ENCODE data around the gene YPEL5. TPM values are rescaled to one million over a fixed set of nuclear protein-coding genes. Genes with fewer than 3 reads are reported as not detected.

The YPEL5 gene
- total RNA-seq, 6 donors from 2014 or later, result 51.9 to 107 (median 85.8) TPM

- Histone ChIP-seq H3K36me3 (no peaks in the 10 kb centered on the region), H3K27ac (no peak overlapping the region), H3K4me3 (no peak overlapping the region), H3K9me3 (no peaks in the 10 kb centered on the region), H3K4me1 (peaks cover 0 to 5% (median 3%) of the 10 kb centered on the region in 4 donors), H3K27me3 (no peaks in the 10 kb centered on the region)
- no peak for TF ChIP-seq EP300 (IDR thresholded peaks at IDR 0.05)
- TF ChIP-seq POLR2A (IDR thresholded peaks at IDR 0.05), result no peak
- TF ChIP-seq CTCF (IDR thresholded peaks at IDR 0.05), result no peak
- TF ChIP-seq POLR2AphosphoS5 (IDR thresholded peaks at IDR 0.05), result no peak
- DNase-seq, result no peak
- WGBS, 2 donors, result 71 to 74% methylated on average over 5 of the region's 5 CpGs
- ATAC-seq (ENCODE audit: low FRiP score in 2 of 2), result no peak
These were observed 30.9 kb upstream of the YPEL5 start for GRCh38 chr2:30115981-30116285.

GRCh38 chr2:30122362-30122761 lies 24.4 kb upstream of the YPEL5 start:
- no peak overlapping the region for H3K4me3 ChIP-seq
- WGBS, 2 donors, result 79% methylated on average over 3 of the region's 3 CpGs; no CpG with 5 or more reads in 1 of the 2 donors
- TF ChIP-seq POLR2AphosphoS5 (IDR thresholded peaks at IDR 0.05), result no peak
- TF ChIP-seq EP300 (IDR thresholded peaks at IDR 0.05), result no peak
- no peak for TF ChIP-seq CTCF (IDR thresholded peaks at IDR 0.05)
- no peak for TF ChIP-seq POLR2A (IDR thresholded peaks at IDR 0.05)
- H3K4me1 ChIP-seq, result no peaks in the 10 kb centered on the region
- no peaks in the 10 kb centered on the region for H3K36me3 ChIP-seq
- DNase-seq (no peak), ATAC-seq (ENCODE audit: low FRiP score in 2 of 2) (no peak)
- no peak overlapping the region for H3K27ac ChIP-seq
- no peaks in the 10 kb centered on the region for H3K27me3 ChIP-seq
- no peaks in the 10 kb centered on the region for H3K9me3 ChIP-seq

- Histone ChIP-seq H3K9me3 (no peaks in the 10 kb centered on the region), H3K36me3 (no peaks in the 10 kb centered on the region), H3K27me3 (no peaks in the 10 kb centered on the region), H3K4me3 (no peak overlapping the region), H3K27ac (no peak overlapping the region), H3K4me1 (no peaks in the 10 kb centered on the region)
- peak in 1 of 2 donors; percentile 63 for ATAC-seq (ENCODE audit: low FRiP score in 2 of 2)
- TF ChIP-seq EP300 (IDR thresholded peaks at IDR 0.05), result no peak
- TF ChIP-seq CTCF (IDR thresholded peaks at IDR 0.05), result no peak
- TF ChIP-seq POLR2AphosphoS5 (IDR thresholded peaks at IDR 0.05), result no peak
- TF ChIP-seq POLR2A (IDR thresholded peaks at IDR 0.05), result no peak
- DNase-seq, result no peak
- 83 to 89% methylated on average over 8 to 9 of the region's 9 CpGs for WGBS, 2 donors
These were observed 19.6 kb upstream of the YPEL5 start for GRCh38 chr2:30127016-30127893.

- no peak overlapping the region for H3K27ac ChIP-seq
- TF ChIP-seq POLR2AphosphoS5 (IDR thresholded peaks at IDR 0.05) (no peak), POLR2A (IDR thresholded peaks at IDR 0.05) (no peak), CTCF (IDR thresholded peaks at IDR 0.05) (no peak), EP300 (IDR thresholded peaks at IDR 0.05) (no peak)
- H3K27me3 ChIP-seq, result no peaks in the 10 kb centered on the region
- ATAC-seq (ENCODE audit: low FRiP score in 2 of 2) (no peak), DNase-seq (no peak)
- H3K4me3 ChIP-seq, result no peak overlapping the region
- no peaks in the 10 kb centered on the region for H3K9me3 ChIP-seq
- 74 to 76% methylated on average over 5 of the region's 5 CpGs for WGBS, 2 donors
- H3K4me1 ChIP-seq, result no peaks in the 10 kb centered on the region
- H3K36me3 ChIP-seq, result no peaks in the 10 kb centered on the region
These were observed 12.2 kb upstream of the YPEL5 start for GRCh38 chr2:30134582-30134981.

GRCh38 chr2:30135541-30135940 lies 11.3 kb upstream of the YPEL5 start:
- Histone ChIP-seq H3K27ac (no peak overlapping the region), H3K4me1 (no peaks in the 10 kb centered on the region), H3K9me3 (no peaks in the 10 kb centered on the region), H3K27me3 (no peaks in the 10 kb centered on the region), H3K36me3 (no peaks in the 10 kb centered on the region), H3K4me3 (no peak overlapping the region)
- no peak for TF ChIP-seq POLR2A (IDR thresholded peaks at IDR 0.05)
- TF ChIP-seq CTCF (IDR thresholded peaks at IDR 0.05), result no peak
- no peak for TF ChIP-seq POLR2AphosphoS5 (IDR thresholded peaks at IDR 0.05)
- TF ChIP-seq EP300 (IDR thresholded peaks at IDR 0.05), result no peak
- 79 to 87% methylated on average over 3 of the region's 3 CpGs for WGBS, 2 donors
- ATAC-seq (ENCODE audit: low FRiP score in 2 of 2), result no peak
- DNase-seq, result no peak

Data from upper lobe of left lung (tissue), 6 donors.